HG03175 (cell line): ENCODE results near the gene ATP1A4.

Experiments
- ATAC-seq: cut with Tn5 transposase; IDR thresholded peaks from one replicate; pipeline ENCODE4 v1.9.1; 2021; ENCODE audit warnings: mild to moderate bottlenecking, moderate library complexity; ENCODE audit not compliant: unreplicated experiment

The ATP1A4 gene

DNA sequence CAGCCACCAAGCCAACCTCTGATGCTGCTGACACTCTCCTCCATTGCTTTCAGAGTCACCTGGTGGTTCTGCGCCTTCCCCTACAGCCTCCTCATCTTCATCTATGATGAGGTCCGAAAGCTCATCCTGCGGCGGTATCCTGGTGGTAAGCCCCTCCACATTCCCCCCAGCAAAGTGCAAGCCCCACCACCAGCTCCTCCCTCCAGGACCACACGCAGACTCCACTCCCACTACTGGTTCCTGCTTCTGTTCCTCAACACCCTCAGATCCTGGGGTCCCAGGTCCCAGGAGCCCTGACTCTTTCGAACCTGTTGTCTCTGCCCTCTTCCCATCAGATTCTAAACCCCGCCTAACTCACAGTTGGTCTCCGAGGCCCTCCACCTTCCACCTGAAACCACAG is 11.6 kb upstream of the ATP1A4 start:
- no peak for ATAC-seq

DNA sequence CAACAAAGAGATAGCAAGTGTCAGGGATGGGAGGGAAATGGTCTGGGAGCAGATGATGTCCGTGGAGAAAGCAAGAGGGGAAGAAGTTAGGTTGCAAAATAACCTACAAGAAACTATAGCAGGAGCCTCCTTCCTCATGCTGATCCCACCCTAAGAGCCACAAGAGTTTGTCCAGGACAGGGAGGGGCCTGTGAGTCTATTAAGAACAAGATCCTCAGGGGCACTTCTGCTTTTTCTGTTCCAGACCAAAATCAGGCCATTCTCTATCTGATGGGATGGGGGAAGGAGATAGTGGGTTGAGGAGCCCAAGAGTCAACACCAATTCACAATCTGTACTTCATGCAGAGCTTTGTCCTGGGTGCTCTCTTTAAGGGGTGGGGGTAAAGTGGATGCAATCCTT is 7.7 kb upstream of the ATP1A4 start:
- no peak for ATAC-seq

DNA sequence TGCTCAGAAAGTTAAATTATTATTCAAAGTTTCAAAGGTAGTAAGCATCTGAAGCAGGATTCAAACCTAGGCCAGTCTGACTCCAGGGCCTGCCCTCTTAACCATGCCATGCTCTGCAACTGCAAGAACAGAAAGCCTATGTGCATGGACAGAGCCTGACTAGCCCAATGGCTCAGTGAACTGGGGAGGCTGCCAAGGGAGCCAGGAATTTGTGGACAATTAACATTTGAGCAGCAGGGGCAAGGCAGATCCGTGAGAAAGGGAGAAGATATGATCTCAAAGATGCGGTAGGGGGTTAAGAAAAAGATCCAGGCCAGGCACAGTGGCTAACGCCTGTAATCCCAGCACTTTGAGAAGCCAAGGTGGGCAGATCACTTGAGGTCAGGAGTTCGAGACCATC is 6.5 kb upstream of the ATP1A4 start:
- no peak for ATAC-seq

DNA sequence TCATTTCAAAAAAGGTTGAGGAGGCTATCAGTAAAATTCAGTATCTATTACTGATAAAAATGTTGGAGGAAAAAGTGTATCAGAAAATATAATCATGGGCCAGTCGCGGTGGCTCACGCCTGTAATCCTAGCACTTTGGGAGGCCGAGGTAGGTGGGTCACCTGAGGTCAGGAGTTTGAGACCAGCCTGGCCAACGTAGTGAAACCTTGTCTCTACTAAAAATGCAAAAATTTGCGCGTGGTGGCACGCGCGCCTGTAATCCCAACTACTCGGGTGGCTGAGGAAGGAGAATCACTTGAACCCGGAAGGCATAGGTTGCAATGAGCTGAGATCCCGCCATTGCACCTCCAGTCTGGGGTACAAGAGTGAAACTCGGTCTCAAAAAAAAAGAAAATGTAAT is 5.3 kb upstream of the ATP1A4 start:
- no peak for ATAC-seq

DNA sequence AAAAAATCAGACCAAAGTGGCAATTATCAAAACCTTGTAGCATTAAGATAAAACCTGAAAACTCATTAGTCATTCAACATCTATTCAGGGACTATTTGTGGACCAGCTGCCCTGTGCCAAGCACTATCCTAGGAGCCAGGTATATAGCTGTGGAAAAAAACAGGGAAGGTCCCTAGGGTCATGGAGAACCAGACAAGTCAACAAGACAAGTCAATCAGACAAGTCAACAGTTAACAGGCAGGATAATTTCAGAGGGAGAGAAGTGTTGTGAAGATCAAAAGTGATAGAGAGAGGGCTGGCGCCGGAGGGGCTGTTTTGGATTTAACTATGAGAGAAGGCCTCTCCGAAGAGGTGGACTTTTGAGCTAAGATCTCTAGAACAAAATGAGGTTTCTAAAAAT is 3.3 kb upstream of the ATP1A4 start:
- ATAC-seq, result no peak

DNA sequence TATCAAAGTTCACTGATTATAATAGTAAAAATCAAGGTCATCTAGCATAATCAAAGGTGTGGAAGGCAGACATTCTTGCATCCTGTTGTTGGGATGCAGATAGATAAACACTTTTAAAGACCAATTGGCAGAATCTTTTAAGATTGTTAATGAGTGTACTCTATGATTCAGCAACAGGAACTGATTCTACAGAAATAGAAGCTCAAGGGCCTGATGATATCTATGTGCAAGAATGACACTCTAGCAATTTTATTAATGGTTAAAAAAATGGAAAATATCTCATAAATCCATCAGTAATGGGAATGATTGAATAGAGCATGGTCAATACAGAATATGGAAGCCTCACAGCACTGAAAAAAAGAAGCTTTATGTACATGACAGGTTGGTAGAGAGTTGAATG is 2.2 kb upstream of the ATP1A4 start:
- no peak for ATAC-seq

DNA sequence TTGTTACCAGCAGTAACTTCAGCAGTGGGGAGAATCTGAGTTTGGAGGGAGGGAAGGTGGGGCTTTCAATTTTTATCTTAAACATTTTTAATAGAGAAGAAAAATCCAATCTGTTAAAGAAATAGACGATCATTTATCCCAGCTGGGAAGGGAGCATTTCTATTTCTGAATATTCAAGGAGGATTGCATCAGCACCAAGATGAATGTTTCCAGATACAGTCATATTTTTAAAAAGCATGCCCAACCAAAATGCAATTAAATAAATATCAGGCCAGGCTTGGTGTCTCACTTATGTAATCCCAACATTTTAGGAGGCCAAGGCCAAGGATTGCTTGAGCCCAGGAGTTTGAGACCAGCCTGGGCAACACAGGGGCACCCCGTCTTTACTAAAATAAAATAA is 1.7 kb upstream of the ATP1A4 start:
- ATAC-seq, result no peak

DNA sequence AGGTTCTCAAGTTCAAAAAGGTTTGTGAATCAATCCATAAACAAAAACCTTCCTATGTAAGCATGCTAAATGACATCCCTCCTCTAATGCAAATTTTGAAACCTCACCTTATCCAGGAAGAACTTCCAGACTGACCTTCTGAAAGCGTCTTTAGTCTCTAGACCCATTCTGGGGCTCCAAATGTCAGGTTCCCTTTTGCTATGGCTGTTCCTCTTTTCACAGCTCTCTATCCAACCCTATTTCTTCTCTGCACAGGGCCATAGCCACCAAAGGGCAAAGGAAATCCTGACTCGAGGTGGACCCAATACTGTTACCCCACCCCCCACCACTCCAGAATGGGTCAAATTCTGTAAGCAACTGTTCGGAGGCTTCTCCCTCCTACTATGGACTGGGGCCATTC is 3.4 kb downstream of the ATP1A4 start:
- no peak for ATAC-seq

DNA sequence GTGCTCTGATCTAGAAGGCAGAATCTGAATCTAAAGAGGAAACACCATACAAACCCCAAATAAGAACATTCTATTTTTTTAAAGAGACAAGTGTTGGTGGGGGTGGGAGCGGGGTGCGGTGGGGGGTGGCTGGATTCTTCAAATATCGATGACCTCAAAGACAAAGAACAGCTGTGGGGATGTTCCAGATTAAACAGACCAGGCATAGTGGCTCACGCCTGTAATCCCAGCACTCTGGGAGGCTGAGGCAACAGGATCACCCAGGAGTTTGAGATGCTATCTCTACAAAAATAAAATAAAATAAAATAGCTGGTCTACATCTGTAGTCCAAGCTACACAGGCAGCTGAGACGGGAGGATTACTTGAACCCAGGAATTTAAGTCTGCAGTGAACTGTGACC is 5.0 kb downstream of the ATP1A4 start:
- no peak for ATAC-seq

DNA sequence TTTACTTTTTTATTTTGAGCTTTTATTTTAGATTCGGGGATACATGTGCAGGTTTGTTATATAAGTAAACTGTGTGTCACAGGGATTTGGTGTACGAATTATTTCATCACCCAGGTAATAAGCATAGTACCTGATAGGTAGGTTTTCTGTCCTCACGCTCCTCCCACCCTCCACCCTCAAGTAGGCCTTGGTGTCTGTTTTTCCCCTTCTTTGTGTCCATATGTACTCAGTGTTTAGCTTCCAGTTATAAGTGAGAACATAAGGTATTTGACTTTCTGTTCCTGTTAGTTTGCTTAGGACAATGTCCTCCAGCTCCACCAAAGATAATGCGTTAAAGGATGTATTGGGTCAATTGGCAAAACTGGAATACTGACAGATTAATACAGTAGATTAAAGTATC is 5.8 kb downstream of the ATP1A4 start:
- no peak for ATAC-seq

DNA sequence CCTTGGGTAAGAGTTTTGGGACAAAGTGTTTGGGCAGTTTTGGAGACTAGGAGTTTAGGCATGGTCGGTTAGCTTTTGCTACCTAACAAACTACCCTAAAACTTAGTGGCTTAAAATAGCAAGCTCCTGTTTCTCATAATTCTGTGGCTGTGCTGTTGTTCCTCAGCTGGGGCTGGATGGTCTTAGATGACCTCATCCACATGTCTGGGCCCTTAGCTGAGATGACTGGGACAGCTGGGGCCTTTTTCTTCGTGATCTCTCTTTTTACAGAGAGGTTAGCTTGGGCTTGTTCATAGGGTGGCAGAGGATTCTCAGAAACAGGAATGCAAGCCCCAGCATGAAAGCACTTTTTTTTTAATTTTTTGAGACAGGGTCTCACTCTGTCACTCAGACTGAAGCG is 6.6 kb downstream of the ATP1A4 start:
- ATAC-seq, result no peak

DNA sequence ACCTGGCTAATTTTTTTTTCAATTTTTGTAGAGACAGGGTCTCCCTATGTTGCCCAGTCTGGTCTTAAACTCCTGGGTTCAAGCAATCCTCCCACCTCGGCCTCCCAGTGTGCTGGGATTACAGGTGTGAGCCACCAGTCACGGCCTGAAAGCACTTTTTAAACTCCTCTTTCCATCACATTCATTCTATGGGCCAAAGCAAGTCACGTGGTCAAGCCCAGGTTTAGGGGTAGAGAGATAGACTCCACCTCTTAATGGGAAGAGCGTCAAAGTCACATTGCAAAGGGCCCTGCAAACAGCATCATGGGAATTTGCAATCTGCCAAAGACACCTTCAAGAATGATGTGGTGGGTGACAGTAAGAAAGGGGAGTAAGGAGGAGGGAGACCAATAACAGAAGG is 7.1 kb downstream of the ATP1A4 start:
- ATAC-seq, result no peak

DNA sequence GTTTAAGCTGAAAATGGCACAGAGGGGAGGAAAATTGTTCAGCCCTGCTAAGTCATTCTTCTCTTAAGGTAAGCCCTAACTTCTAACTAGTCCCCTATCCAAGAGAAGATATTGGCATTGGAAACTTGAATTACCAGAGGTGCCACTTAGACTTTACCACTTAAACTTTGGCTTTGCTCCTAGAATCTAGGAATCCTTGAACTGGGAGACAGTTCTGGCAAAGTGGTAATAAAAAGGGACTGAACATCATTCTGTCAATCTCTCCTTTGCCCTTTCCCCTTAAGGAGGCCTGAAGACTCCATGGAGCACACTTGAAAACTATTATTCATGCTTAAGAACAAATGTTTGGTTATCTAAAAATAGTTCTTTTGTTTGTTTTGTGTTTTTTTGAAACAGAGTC is 8.4 kb downstream of the ATP1A4 start:
- no peak for ATAC-seq

DNA sequence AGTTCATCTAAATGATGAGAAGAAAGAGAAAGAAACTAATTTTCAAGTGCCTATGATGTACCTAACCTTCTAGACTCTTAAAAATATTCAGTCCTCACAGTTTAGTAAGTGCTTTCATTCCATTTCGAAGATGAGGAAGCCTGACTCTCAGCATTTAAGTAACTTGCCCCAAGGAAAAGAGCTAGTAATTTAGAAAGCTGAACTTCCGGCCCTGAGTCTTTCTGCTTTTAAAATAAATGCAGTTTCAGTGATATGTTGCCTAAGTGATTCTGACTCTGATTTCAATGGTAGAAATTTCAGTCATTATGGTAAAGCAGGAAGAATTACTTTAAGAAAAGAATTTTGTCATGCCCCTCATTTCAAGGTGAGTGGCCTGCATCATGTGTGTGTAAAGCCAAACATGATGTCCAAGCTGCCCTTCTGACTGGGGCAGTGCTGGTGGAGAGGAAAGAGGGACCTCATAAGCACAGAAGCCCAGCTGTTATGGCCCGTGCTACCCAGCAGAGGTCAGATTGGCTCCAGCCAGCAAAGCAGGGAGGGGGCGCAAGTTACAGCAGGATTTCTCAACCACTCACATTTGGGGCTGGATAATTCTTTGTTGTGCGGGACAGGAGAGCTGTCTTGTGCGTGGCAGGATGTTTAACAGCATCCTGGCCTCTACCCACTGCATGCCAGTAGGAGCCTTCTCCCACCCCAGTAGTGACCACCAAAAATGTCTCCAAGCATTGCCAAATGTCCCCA is 10.7 kb downstream of the ATP1A4 start:
- ATAC-seq, result no peak

DNA sequence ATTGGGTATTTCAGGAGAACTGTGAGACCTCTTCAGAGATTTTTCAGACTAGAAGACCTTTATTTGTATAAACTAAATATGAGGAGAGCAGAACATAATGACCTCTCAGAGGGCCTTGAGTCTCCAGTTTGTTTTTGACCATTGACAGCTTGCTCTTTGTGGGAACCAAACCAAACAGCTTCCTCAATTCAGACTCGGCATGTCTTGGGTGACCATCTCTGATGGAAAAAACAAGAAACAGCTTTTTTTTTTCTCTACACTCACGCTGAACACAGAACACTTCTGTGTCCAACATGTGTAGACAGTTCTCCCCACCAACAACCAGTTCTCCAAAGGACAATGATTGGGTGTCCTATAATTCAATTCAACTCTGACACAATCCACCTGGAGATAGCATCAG is 11.5 kb downstream of the ATP1A4 start:
- no peak for ATAC-seq

DNA sequence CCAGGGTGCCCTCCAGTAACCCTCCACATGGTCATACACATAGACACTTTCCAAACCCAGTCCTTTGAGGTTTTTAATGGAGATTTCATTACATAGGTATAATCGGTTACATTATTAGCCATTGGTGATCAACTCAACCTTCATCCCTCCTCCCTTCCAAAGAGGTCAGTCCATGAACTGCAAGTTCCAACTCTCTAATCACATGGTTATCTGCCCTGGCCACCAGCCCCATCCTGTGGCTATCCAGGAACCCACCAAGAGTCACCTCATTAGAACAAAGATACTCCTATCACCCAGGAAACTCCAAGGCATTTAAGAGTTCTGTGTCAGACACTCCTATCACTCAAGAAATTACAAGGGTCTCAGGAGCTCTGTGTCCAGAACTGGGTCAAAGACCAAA is 12.2 kb downstream of the ATP1A4 start:
- ATAC-seq, result no peak

DNA sequence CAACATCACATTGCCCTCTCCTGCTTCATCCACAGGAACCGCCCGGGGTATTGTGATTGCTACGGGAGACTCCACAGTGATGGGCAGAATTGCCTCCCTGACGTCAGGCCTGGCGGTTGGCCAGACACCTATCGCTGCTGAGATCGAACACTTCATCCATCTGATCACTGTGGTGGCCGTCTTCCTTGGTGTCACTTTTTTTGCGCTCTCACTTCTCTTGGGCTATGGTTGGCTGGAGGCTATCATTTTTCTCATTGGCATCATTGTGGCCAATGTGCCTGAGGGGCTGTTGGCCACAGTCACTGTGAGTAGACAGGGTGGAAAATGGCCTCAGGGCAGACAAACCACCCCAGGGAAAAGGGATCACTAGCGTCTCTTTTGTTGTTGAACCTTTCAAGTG is 12.7 kb downstream of the ATP1A4 start:
- no peak for ATAC-seq

DNA sequence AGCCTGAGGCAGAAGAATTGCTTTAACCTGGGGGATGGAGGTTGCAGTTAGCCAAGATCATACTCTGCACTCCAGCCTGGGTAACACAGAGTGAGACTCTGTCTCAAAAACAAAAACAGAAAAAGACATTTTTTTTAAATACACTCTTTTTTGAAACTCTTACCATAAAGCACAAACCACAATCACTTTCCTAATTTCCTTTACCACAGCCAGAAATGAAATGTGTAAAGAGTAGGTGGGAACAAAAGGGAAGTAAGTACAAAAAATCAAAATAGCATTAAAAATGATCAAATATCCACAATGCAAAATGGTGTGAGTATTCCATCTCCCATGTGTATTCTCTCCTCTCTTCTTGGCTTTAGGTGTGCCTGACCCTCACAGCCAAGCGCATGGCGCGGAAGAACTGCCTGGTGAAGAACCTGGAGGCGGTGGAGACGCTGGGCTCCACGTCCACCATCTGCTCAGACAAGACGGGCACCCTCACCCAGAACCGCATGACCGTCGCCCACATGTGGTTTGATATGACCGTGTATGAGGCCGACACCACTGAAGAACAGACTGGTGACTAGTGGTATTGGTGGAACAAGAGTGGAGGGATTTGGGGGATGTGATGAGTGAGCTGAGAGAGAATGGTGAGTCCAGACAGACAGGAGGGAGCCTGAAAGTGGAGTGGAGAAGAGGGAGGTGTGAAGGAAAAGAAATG is 14.9 kb downstream of the ATP1A4 start:
- ATAC-seq, result no peak

DNA sequence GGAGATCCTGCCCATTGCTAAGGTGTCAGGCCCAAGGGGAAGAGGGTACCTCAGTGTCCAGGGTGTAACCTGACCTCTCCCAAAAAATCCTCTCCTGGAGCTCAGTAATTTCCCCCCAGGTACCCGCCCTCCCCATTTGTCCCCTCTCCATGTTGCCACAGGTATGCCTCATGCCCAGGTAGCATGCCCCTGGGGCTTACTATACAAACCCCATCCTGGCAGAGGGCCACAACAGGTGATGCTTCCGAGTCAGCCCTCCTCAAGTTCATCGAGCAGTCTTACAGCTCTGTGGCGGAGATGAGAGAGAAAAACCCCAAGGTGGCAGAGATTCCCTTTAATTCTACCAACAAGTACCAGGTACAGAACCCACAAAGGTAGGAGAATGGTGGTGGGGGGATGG is 15.7 kb downstream of the ATP1A4 start:
- no peak for ATAC-seq

DNA sequence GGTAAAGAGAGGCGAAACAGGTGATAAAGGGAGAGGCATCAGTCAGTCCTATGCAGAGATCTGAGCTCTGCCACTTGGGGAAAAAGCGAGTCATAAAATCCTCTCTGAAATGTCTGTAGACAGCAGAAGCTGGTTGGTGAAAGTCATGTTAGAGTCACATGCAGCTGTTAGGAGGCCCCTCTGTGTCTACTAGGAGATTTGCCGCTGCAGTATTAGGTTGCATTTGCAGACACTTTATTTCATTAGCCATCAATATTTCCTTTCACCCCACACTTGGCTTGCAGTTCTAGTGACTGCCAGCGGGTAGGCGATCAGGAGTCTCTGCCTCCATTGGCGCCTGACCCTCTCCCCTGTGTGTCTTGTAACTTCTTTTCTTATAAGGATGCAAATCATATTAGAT is 16.2 kb downstream of the ATP1A4 start:
- no peak for ATAC-seq

DNA sequence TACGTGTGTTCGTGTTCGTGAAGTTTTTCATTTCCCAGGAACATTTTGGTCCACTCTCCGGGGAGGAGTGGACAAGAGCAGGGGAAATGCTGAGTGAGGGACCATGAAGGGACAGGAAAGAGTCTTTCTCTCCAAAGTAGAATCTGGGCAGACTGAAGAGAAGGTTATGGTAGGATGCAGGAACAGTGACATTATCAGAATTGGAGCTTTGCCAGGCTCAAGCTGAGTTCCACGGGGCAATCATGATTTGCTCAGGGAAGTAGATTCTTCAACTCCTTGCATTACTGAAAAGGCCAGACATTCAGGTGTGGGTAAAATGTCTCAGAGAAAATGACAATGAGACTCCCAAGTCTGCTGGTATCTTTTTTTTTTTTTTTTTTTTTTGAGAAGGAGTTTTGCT is 16.6 kb downstream of the ATP1A4 start:
- no peak for ATAC-seq

DNA sequence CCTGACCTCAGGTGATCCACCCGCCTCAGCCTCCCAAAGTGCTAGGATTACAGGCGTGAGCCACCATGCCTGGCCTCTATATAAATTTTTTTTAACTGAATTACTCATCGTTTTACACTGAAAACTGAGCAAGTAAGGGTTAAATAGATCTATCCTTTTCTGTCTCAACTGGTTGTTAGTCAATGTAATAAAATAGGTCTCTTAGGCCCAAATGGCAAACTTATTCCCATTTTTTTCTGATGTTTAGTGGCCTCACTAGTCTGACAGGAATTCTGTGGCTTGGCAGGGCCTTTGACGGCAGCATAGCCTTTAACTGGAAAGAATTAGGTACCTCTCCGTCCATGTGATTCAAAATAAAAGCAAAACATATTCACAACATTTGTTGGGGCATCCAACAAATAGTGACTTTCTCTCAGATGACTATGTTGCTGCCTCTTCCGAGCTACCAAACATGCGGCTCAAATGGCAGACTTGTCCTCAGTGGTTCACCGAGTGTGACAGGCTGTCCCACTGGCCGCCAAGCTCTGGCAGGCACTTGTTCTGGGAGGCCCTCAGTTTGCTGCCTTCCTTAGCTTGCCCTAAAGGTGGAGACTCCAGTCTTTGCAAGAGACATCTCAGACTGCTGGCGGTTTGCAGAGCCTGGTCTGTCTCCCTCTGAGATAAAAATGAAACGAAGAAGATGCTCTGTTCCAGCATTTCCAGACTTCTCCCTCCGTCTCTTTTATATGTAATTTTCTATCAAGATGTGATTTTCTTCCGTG is 17.4 kb downstream of the ATP1A4 start:
- ATAC-seq, result no peak
